K562 (cell line): ENCODE data around the gene MYO1E. TPM values are rescaled to one million over a fixed set of nuclear protein-coding genes. Genes with fewer than 3 reads are reported as not detected.

Source experiments
- ATAC-seq: fragments of 200-7000 bp; cut with Tn5 transposase; 3 replicates; pipeline ENCODE4 v1.9.1; 2020; ENCODE audit warnings: moderate library complexity
- BruUV-seq: library from RNA; stranded (reverse); fragments of 400-500 nt; replicated peaks from 2 replicates; lab custom pipeline; 2021; lab: Mats Ljungman, UMichigan
- CTCF ChIA-PET: fragments of 300-600 bp; formaldehyde crosslinking; extraction: SDS; loops from one replicate; lab custom pipeline; 2021; ENCODE audit warnings: low intra/inter-chr PET ratio; lab: Yijun Ruan, JAX
- POLR2A ChIA-PET: fragments of 300-600, 350-650 bp; sonication (Branson Sonifier 250); formaldehyde crosslinking; extraction: SDS; loops from one replicate; lab custom pipeline; 2021; ENCODE audit warnings: antibody characterized with exemption, inconsistent platforms; lab: Yijun Ruan, JAX
- DNase-seq, 4 experiments: peaks; one replicate each; pipeline versions ENCODE4 v3.0.0 to v3.0.0-alpha.2; 2011 to 2018; ENCODE audit warnings: low spot score in 3 of 4, mixed read lengths in 3 of 4; ENCODE audit errors: extremely low read depth in 1 of 4
- FAIRE-seq: peaks from 2 replicates; lab custom pipeline; 2011; peaks lifted over from hg19 to GRCh38; lab: Jason Lieb, UNC
- H2AFZ ChIP-seq: 2 replicates; pipeline ENCODE4 v1.6.0; 2011; ENCODE audit warnings: low read depth, low read length, control low read depth, inconsistent platforms
- H3K27ac ChIP-seq: fragments of 200-600 bp; 3 replicates; pipeline ENCODE4 v1.8.0; 2011; ENCODE audit warnings: low read depth, mild to moderate bottlenecking, control low read depth, inconsistent platforms, low read length, moderate library complexity, mixed read lengths; ENCODE audit errors: extremely low read depth
- H3K27me3 ChIP-seq, 2 experiments: fragments of 300-600 bp in 1 of 2; 2 replicates in 1 of 2; 3 replicates in 1 of 2; pipeline versions ENCODE4 v1.6.0 to v1.8.0; 2011; ENCODE audit warnings: inconsistent platforms in 2 of 2, low read length in 2 of 2, mild to moderate bottlenecking in 1 of 2, mixed read lengths in 1 of 2, moderate library complexity in 1 of 2; ENCODE audit not compliant: control insufficient read depth in 2 of 2, insufficient read depth in 2 of 2
- H3K36me3 ChIP-seq: fragments of 300-600 bp; 3 replicates; pipeline ENCODE4 v1.8.0; 2011; ENCODE audit warnings: mild to moderate bottlenecking, low read length, inconsistent platforms; ENCODE audit not compliant: control insufficient read depth, insufficient read depth
- H3K4me1 ChIP-seq, 2 experiments: fragments of 200-600 bp in 1 of 2; replicated peaks in 1 of 2; 2 replicates in 1 of 2; 3 replicates in 1 of 2; pipeline versions ENCODE4 v1.5.1 to v1.8.0; 2011; ENCODE audit warnings: inconsistent platforms in 2 of 2, low read length in 2 of 2, mild to moderate bottlenecking in 1 of 2, mixed read lengths in 1 of 2, moderate library complexity in 1 of 2; ENCODE audit not compliant: control insufficient read depth in 2 of 2, insufficient read depth in 2 of 2
- H3K4me2 ChIP-seq: 2 replicates; pipeline ENCODE4 v1.6.1; 2011; ENCODE audit warnings: low read length, control low read depth, inconsistent platforms, mixed read lengths; ENCODE audit not compliant: insufficient read depth
- H3K4me3 ChIP-seq: fragments of 200-600 bp; sonication (generic), shearing (Covaris generic); 2 replicates; pipeline ENCODE4 v1.5.1; 2016; ENCODE audit warnings: control low read depth, inconsistent platforms
- H3K79me2 ChIP-seq: fragments of 200-600 bp; 3 replicates; pipeline ENCODE4 v1.8.0; 2011; ENCODE audit warnings: low read length, inconsistent platforms; ENCODE audit not compliant: control insufficient read depth, insufficient read depth
- H3K9ac ChIP-seq, 2 experiments: 2 replicates each; pipeline versions ENCODE4 v1.6.0 to v1.6.1; 2011; ENCODE audit warnings: low read depth in 2 of 2, low read length in 2 of 2, control low read depth in 1 of 2, inconsistent platforms in 1 of 2, mild to moderate bottlenecking in 1 of 2, mixed read lengths in 1 of 2; ENCODE audit not compliant: insufficient read depth in 1 of 2
- H3K9me1 ChIP-seq: one replicate; pipeline ENCODE4 v1.6.0; 2011; ENCODE audit warnings: inconsistent platforms, mild to moderate bottlenecking, low read length, moderate library complexity; ENCODE audit not compliant: control insufficient read depth, insufficient read depth
- H3K9me3 ChIP-seq: replicated peaks from 2 replicates; pipeline ENCODE4 v1.5.1; 2011; ENCODE audit warnings: low read depth, low read length, inconsistent platforms; ENCODE audit not compliant: control insufficient read depth, insufficient read depth
- H4K20me1 ChIP-seq: replicated peaks from 2 replicates; pipeline ENCODE4 v1.6.1; 2011; ENCODE audit warnings: low read length, inconsistent platforms, mixed read lengths; ENCODE audit not compliant: control insufficient read depth, insufficient read depth
- ATF7 ChIP-seq: fragments of 450-650 bp; IDR thresholded peaks from 2 replicates; pipeline ENCODE4 v1.7.1; 2014; ENCODE audit warnings: mild to moderate bottlenecking, moderate library complexity
- CBX3 ChIP-seq, 2 experiments: IDR thresholded peaks; 1 replicate in 1 of 2; 2 replicates in 1 of 2; pipeline ENCODE4 v1.6.1; 2012; ENCODE audit warnings: inconsistent platforms in 2 of 2, low read length in 2 of 2, borderline replicate concordance in 1 of 2, control low read depth in 1 of 2
- ELF4 ChIP-seq: fragments of 450-650 bp; formaldehyde crosslinking; IDR thresholded peaks from 2 replicates; pipeline ENCODE4 v1.4.0; 2022; ENCODE audit warnings: missing genetic modification characterization
- HDGF ChIP-seq: fragments of 450-650 bp; IDR thresholded peaks from 2 replicates; pipeline ENCODE4 v1.6.1; 2016
- IRF2 ChIP-seq: sonication (generic); formaldehyde crosslinking; IDR thresholded peaks from 2 replicates; pipeline ENCODE4 v1.8.1; 2022; ENCODE audit warnings: mild to moderate bottlenecking, missing genetic modification reagents
- JUND ChIP-seq, 2 experiments: IDR thresholded peaks; 2 replicates in 1 of 2; 3 replicates in 1 of 2; pipeline ENCODE4 v1.6.1; 2011; ENCODE audit warnings: borderline replicate concordance in 2 of 2, low read depth in 2 of 2, low read length in 2 of 2, improper control_type of control experiment in 1 of 2, missing biosample characterization in 1 of 2, missing genetic modification characterization in 1 of 2, missing genetic modification reagents in 1 of 2
- KAT2B ChIP-seq: IDR thresholded peaks from one replicate; pipeline ENCODE4 v1.6.1; 2012; ENCODE audit warnings: low read depth, mild to moderate bottlenecking, control low read depth, inconsistent platforms, low read length, moderate library complexity
- PCBP2 ChIP-seq: fragments of 200-400 bp; formaldehyde crosslinking; IDR thresholded peaks from 2 replicates; pipeline ENCODE4 v1.6.1; 2018; ENCODE audit warnings: low read length, low read depth, mild to moderate bottlenecking, moderate library complexity; ENCODE audit not compliant: poor library complexity, severe bottlenecking
- RBM25 ChIP-seq: fragments of 200-400 bp; formaldehyde crosslinking; IDR thresholded peaks from 2 replicates; pipeline ENCODE4 v1.6.1; 2018; ENCODE audit warnings: low read length, low read depth, moderate library complexity; ENCODE audit not compliant: severe bottlenecking
- SAFB ChIP-seq: fragments of 200-400 bp; formaldehyde crosslinking; IDR thresholded peaks from 2 replicates; pipeline ENCODE4 v1.6.1; 2017; ENCODE audit warnings: low read depth, low read length, borderline replicate concordance
- TCF3 ChIP-seq: sonication (generic); formaldehyde crosslinking; IDR thresholded peaks from 2 replicates; pipeline ENCODE4 v1.4.0; 2020; ENCODE audit warnings: mild to moderate bottlenecking, missing genetic modification reagents
- TCF7L2 ChIP-seq: fragments of 150-350 bp; IDR thresholded peaks from 2 replicates; pipeline ENCODE4 v1.6.1; 2016; ENCODE audit warnings: low read depth, mild to moderate bottlenecking, low read length, moderate library complexity
- ZNF184 ChIP-seq: sonication (generic); formaldehyde crosslinking; IDR thresholded peaks from 2 replicates; pipeline ENCODE4 v1.5.0; 2020; ENCODE audit warnings: missing genetic modification reagents
- ZNF253 ChIP-seq: fragments of 250-450 bp; sonication (Bioruptor Pico); conservative IDR thresholded peaks from 2 replicates; pipeline ENCODE4 v1.6.1; 2021; ENCODE audit warnings: mild to moderate bottlenecking
- ZNF431 ChIP-seq: sonication (generic); formaldehyde crosslinking; IDR thresholded peaks from 2 replicates; pipeline ENCODE4 v1.8.0; 2022; ENCODE audit warnings: mild to moderate bottlenecking, missing genetic modification reagents
- WGBS: fragments of 100-300 bp; shearing (Covaris generic); methylation state at CpG from one replicate; pipeline ENCODE4 v1.1.6; 2016; ENCODE audit warnings: low coverage, mixed read lengths; ENCODE audit not compliant: insufficient coverage; ENCODE audit errors: missing lambda C conversion rate; 5-methylcytosine and 5-hydroxymethylcytosine counted together
- in situ Hi-C: fragments of 300-500 bp; cut with MboI; formaldehyde crosslinking; loops from 4 replicates; pipeline ENCODE4 v1.15.0; 2018; ENCODE audit warnings: inconsistent platforms, mixed read lengths
- intact Hi-C: fragments of 100-400 bp; cut with micrococcal nuclease; formaldehyde crosslinking; loops from 2 replicates; pipeline ENCODE4 v1.14.2; 2022
- polyA plus RNA-seq, 8 experiments: library from polyadenylated mRNA; depleted of rRNA in 4 of 8; stranded (reverse) in 5 of 8; unstranded in 3 of 8; fragments of >200 nt; fragmentation: Nextera tagmentation in 2 of 8; fragmentation: Illumina TruSeq in 1 of 8; extraction: Ambion mirVana in 2 of 8; extraction: Trizol in 1 of 8; gene quantifications; 2 replicates each; pipeline versions ENCODE4 v1.2.1 to v1.2.3, GENCODE V29; 2011 to 2014; ENCODE audit warnings: inconsistent platforms in 1 of 8, missing spikeins in 1 of 8
- total RNA-seq, 7 experiments: library from RNA; depleted of rRNA in 6 of 7; stranded (reverse); fragments of >200 nt in 6 of 7; fragmentation: Illumina TruSeq in 2 of 7; extraction: Trizol in 2 of 7; gene quantifications; 2 replicates each; pipeline versions ENCODE4 v1.2.1 to v1.2.3, GENCODE V29; 2011 to 2021; ENCODE audit warnings: low replicate concordance in 1 of 7
- TF ChIP-seq, protein P1 (sequence below): fragments of 450-650 bp; formaldehyde crosslinking; conservative IDR thresholded peaks from 2 replicates; pipeline ENCODE4 v1.4.0; 2022; ENCODE audit warnings: mild to moderate bottlenecking, missing genetic modification characterization
- TF ChIP-seq, protein P2 (sequence below): IDR thresholded peaks from 2 replicates; pipeline ENCODE4 v1.6.1; 2012; ENCODE audit warnings: low read depth, low read length, improper control_type of control experiment, borderline replicate concordance

MYO1E gene
- total and polyA plus RNA-seq, 9 of the 15 experiments (the other 6 are each of a cell fraction or from before 2014, with no cell fraction given), result under 0.01 to 0.44 (median 0.01) TPM; not detected in 6

DNA sequence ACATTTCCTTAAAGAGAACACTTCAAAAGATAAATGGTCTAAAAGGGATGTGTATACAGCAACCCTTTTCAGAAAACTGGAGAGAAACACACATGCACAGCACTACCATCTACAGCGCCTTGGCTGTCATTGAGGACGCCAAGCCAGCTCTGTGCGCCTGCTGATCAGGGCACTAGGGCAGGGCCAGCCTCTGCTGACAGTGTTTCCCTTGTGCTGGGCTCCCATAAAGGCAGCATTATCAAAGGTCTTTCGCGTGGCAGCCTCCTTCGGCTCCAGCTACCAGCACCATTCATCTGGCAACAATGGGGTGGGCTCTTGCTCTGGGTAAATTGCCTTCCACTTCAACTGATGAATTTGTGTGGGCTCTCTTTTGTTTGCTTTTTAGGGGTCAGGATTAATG is 112.6 kb downstream of the MYO1E start (continued):
- TF ChIP-seq, protein P1, sequence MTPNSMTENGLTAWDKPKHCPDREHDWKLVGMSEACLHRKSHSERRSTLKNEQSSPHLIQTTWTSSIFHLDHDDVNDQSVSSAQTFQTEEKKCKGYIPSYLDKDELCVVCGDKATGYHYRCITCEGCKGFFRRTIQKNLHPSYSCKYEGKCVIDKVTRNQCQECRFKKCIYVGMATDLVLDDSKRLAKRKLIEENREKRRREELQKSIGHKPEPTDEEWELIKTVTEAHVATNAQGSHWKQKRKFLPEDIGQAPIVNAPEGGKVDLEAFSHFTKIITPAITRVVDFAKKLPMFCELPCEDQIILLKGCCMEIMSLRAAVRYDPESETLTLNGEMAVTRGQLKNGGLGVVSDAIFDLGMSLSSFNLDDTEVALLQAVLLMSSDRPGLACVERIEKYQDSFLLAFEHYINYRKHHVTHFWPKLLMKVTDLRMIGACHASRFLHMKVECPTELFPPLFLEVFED (CRISPR knock-in tag), result no peak
- no peak for TF ChIP-seq JUND (IDR thresholded peaks at IDR 0.05; ENCODE audit: borderline replicate concordance, low read depth, low read length)
- TF ChIP-seq JUND (tag; IDR thresholded peaks at IDR 0.05; ENCODE audit: borderline replicate concordance, low read depth, low read length), result no peak
- no peak for TF ChIP-seq SAFB
- TF ChIP-seq HDGF, result no peak
- no peak for TF ChIP-seq ZNF431 (CRISPR knock-in tag)
- TF ChIP-seq ELF4, result no peak
- TF ChIP-seq ZNF184, result no peak
- no peak for TF ChIP-seq TCF7L2
- no peak for TF ChIP-seq KAT2B

DNA sequence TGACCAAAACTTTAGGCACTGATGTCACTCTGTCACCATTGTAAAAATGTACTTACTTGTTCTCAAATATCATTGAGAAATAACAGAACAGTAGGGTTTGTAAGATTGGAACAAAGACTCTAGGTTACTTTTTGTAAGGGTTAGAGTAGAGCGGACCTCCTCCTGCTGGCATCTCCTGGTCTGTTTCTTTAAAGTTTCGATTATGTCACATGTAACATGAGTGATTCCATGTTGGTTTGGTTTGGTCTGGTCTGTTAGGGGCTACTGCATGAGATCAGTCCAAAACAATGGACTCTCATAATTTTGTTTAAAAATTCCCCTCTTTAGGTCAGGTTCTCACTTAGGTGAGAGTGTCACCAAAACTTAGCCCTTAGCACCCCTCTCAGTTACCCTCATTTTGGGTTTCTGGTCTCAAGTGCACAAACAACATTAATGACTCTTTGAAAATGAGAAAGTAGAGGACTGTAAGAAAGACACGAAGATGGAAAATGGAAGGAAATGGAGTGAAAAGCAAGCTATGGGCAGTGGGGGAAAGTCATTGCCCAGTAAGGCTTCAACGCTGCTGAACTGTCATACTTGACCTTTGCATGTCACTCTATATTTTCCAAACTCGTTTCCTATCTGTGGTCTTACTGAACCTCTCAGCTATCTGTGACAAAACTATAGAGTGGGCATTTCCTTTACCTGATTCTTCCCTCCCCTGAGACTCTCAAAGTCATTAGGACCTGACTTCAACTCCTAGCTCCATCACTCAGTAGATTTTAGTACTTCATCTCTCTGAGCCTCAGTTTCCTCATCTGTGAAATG is 113.3 kb downstream of the MYO1E start:
- in situ Hi-C loops (no loop called here), intact Hi-C loops (no loop called here)
- TF ChIP-seq ZNF253, result no peak
- TF ChIP-seq ATF7, result no peak
- peak; percentile 25 for TF ChIP-seq RBM25
- TF ChIP-seq CBX3 (IDR thresholded peaks at IDR 0.05; ENCODE audit: borderline replicate concordance in 1 of 2, low read length in 2 of 2), result no peak
- no peak for TF ChIP-seq TCF3
- TF ChIP-seq, protein P2, sequence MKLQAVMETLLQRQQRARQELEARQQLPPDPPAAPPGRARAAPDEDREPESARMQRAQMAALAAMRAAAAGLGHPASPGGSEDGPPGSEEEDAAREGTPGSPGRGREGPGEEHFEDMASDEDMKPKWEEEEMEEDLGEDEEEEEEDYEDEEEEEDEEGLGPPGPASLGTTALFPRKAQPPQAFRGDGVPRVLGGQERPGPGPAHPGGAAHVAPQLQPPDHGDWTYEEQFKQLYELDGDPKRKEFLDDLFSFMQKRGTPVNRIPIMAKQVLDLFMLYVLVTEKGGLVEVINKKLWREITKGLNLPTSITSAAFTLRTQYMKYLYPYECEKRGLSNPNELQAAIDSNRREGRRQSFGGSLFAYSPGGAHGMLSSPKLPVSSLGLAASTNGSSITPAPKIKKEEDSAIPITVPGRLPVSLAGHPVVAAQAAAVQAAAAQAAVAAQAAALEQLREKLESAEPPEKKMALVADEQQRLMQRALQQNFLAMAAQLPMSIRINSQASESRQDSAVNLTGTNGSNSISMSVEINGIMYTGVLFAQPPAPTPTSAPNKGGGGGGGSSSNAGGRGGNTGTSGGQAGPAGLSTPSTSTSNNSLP, result no peak
- no peak for TF ChIP-seq IRF2 (CRISPR knock-in tag)
- TF ChIP-seq PCBP2, result no peak
- Histone ChIP-seq H3K36me3 (no peaks in the 10 kb centered on the region), H3K27ac (no peak overlapping the region), H3K4me2 (no peak overlapping the region), H3K27me3 (peaks cover 2 to 6% of the 10 kb centered on the region in 2 experiments; a peak in 2 of 5 replicates), H2AFZ (no peak overlapping the region), H3K4me3 (no peak overlapping the region), H3K9me1 (no peaks in the 10 kb centered on the region), H3K4me1 (no peaks in the 10 kb centered on the region), H3K9me3 (no peaks in the 10 kb centered on the region), H3K79me2 (no peaks in the 10 kb centered on the region), H3K9ac (no peak overlapping the region), H4K20me1 (no peaks in the 10 kb centered on the region)
- DNase-seq (no peak), FAIRE-seq (no peak), ATAC-seq (no peak)
- no TSS peak for BruUV-seq
- WGBS, result 0% methylated on average over 5 of the region's 5 CpGs
- ChIA-PET POLR2A (no interaction called here), CTCF (no interaction called here)
